ENCODE results near the gene C16orf78.

DNA sequence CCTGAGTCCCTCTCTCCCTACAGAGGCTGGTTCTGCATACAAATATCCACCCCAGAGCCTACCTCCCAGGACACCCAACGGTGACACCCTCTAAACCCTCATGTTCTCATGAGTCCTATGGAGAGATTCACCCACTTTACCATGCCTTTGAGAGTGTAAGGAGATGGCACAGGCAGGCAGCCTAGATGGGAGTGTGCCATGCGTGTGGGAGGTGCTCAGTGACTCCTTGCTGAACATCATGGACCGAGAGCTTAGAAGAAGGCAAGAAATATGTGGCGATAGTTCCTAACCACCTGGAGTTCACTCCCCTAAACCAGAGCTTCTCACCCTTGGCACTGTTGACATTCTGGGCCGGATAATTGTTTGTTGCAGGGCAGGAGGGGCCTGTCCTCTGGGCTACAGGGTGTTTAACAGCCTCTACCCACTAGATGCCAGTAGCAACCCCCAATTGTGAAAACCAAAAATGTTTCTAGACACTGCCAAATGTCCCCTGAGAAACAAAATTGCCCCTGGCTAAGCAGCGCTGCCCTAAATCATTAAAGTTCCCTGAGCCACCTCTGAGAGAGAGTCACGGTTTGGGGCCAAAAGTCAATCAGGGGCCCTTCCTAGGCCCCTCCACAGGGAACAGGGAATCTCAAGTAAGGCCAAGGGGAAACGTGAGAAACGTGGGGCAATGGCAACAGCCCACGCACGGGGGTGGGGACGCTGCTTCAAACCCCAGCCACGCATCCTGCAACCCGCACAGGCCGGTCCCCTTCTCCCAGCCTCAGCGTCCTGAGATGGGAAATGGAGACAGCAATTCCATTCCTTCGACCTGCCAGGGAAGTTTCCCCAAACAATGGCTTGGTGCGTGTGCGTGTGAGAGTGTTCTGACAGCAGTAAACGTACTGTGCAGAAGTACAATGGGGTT is 66.8 kb downstream of the C16orf78 start:
- TF ChIP-seq, protein P1, sequence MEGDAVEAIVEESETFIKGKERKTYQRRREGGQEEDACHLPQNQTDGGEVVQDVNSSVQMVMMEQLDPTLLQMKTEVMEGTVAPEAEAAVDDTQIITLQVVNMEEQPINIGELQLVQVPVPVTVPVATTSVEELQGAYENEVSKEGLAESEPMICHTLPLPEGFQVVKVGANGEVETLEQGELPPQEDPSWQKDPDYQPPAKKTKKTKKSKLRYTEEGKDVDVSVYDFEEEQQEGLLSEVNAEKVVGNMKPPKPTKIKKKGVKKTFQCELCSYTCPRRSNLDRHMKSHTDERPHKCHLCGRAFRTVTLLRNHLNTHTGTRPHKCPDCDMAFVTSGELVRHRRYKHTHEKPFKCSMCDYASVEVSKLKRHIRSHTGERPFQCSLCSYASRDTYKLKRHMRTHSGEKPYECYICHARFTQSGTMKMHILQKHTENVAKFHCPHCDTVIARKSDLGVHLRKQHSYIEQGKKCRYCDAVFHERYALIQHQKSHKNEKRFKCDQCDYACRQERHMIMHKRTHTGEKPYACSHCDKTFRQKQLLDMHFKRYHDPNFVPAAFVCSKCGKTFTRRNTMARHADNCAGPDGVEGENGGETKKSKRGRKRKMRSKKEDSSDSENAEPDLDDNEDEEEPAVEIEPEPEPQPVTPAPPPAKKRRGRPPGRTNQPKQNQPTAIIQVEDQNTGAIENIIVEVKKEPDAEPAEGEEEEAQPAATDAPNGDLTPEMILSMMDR (IDR thresholded peaks at IDR 0.05), result no peak
- TF ChIP-seq POLR2A (IDR thresholded peaks at IDR 0.05), result no peak
- TF ChIP-seq POLR2AphosphoS5 (IDR thresholded peaks at IDR 0.05; ENCODE audit: insufficient read depth in 1 of 2, low read depth in 1 of 2), result no peak

Data from vagina (tissue), 2 donors.